Suprapubic skin (tissue), 4 donors: ENCODE results near the gene ITGA8. TPM values are rescaled to one million over a fixed set of nuclear protein-coding genes. Genes with fewer than 3 reads are reported as not detected.

ENCODE experiments used
- DNase-seq, 2 donors: peaks; one replicate each; pipeline ENCODE4 v3.0.0-alpha.2; 2019; ENCODE audit warnings: low spot score in 2 of 2
- H3K27ac ChIP-seq: fragments of 200-600 bp; sonication (generic); one replicate; pipeline ENCODE4 v1.5.1; 2019
- H3K27me3 ChIP-seq: fragments of 200-600 bp; sonication (generic); one replicate; pipeline ENCODE4 v1.5.1; 2019
- H3K36me3 ChIP-seq: fragments of 200-600 bp; sonication (generic); one replicate; pipeline ENCODE4 v1.5.1; 2019
- H3K4me1 ChIP-seq: fragments of 200-600 bp; sonication (generic); one replicate; pipeline ENCODE4 v1.5.1; 2019
- H3K4me3 ChIP-seq: fragments of 200-600 bp; sonication (generic); one replicate; pipeline ENCODE4 v1.5.1; 2019; ENCODE audit warnings: mild to moderate bottlenecking
- H3K9me3 ChIP-seq: fragments of 200-600 bp; sonication (generic); one replicate; pipeline ENCODE4 v1.5.1; 2019
- CTCF ChIP-seq, 2 donors: fragments of 200-600 bp in 1 of 2; fragments of 450-650 bp in 1 of 2; sonication (generic) in 1 of 2; IDR thresholded peaks; one replicate each; pipeline ENCODE4 v1.5.1; 2016 to 2019; ENCODE audit warnings: antibody characterized with exemption in 2 of 2, mild to moderate bottlenecking in 1 of 2, moderate library complexity in 1 of 2
- EP300 ChIP-seq: sonication (generic); formaldehyde crosslinking; IDR thresholded peaks from one replicate; pipeline ENCODE4 v1.6.1; 2017; ENCODE audit warnings: antibody characterized with exemption
- POLR2A ChIP-seq, 2 donors: fragments of 450-650 bp; IDR thresholded peaks; one replicate each; pipeline ENCODE4 v1.6.1; 2017; ENCODE audit warnings: antibody characterized with exemption in 2 of 2, mild to moderate bottlenecking in 2 of 2, moderate library complexity in 2 of 2
- POLR2AphosphoS5 ChIP-seq, 3 donors: sonication (generic); formaldehyde crosslinking; IDR thresholded peaks; one replicate each; pipeline ENCODE4 v1.6.1; 2017; ENCODE audit warnings: antibody characterized with exemption in 3 of 3
- WGBS: methylation state at CpG from one replicate; pipeline ENCODE4 v1.1.5; 2018; 5-methylcytosine and 5-hydroxymethylcytosine counted together
- total RNA-seq, 4 donors: library from RNA; depleted of rRNA; stranded (reverse); fragments of >200 nt; gene quantifications; one replicate each; pipeline ENCODE4 v1.1.0, GENCODE V29; 2016

ITGA8 gene
- total RNA-seq, 4 donors from 2014 or later, result 1.9 to 4.7 (median 2.5) TPM

DNA sequence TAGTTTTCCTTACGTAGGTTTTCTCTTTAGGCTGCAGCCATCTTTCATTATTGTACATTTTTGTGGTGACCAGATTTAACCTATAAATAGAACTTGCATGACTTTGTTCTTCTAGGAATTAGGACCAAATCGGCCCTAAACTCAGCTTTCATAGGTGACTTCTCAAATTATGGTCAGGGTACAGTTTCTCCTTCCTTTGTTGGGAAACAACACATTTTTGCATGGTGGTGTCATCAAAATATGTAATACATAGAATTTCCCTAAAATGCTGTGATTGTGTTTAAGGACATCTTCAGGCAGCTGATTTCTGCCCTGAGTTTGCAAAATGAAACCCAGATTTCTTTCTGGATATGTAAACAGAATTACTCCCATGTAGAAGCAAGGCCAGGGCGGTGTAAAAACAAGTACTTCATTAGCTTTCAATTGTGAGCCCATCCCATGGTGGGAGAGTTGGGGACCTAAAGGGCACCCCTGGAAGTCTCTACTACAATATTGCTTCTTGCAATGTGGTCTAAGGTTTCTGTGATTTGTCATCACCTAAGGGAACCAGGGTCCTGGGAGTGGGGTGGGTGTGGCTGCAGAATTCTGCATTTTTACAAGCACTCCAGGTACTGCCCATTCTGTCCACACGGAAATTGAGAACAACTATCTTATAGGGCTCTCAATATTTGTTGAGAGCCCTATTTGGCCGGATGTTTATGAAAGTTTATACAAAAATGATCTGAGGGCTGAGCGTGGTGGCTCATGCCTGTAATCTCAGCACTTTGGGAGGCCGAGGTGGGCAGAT is 227.7 kb downstream of the ITGA8 start:
- DNase-seq, result no peak
- 85% methylated on average over 7 of the region's 7 CpGs for WGBS
- TF ChIP-seq POLR2A (IDR thresholded peaks at IDR 0.05) (no peak), POLR2AphosphoS5 (IDR thresholded peaks at IDR 0.05) (no peak), EP300 (no peak), CTCF (IDR thresholded peaks at IDR 0.05) (no peak)
- Histone ChIP-seq H3K4me3 (no peak overlapping the region), H3K27ac (no peak overlapping the region), H3K9me3 (no peaks in the 10 kb centered on the region), H3K36me3 (no peaks in the 10 kb centered on the region), H3K27me3 (no peaks in the 10 kb centered on the region), H3K4me1 (no peaks in the 10 kb centered on the region)

- no peaks in the 10 kb centered on the region for H3K27me3 ChIP-seq
- H3K27ac ChIP-seq, result no peak overlapping the region
- no peak for DNase-seq
- no peak for TF ChIP-seq EP300
- no peak for TF ChIP-seq POLR2AphosphoS5 (IDR thresholded peaks at IDR 0.05)
- no peak for TF ChIP-seq POLR2A (IDR thresholded peaks at IDR 0.05)
- no peaks in the 10 kb centered on the region for H3K36me3 ChIP-seq
- no peak overlapping the region for H3K4me3 ChIP-seq
- no peaks in the 10 kb centered on the region for H3K4me1 ChIP-seq
- 95% methylated on average over 3 of the region's 3 CpGs for WGBS
- no peaks in the 10 kb centered on the region for H3K9me3 ChIP-seq
Observed at GRCh38 chr10:15489431-15489830, 230.3 kb downstream of the ITGA8 start.

DNA sequence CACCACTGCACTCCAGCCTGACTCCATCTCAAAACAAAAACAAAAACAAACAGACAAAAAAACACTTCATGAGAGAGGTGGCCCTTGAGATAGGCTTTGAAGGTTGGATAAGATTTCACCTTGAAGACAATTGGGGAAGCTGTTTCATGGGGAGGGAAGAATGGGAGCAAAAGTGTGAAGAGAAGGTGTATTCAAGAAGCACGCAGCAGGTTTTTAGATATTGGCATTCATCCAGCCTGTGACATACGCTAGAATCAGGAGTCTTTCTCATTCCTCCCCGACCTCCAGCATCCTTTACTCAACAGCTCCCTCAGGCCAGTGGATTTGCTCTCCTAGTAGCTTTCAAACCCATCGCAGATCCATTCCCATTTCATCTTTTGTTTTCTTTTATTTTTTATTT is 232.3 kb downstream of the ITGA8 start:
- Histone ChIP-seq H3K4me1 (no peaks in the 10 kb centered on the region), H3K27me3 (no peaks in the 10 kb centered on the region), H3K4me3 (no peak overlapping the region), H3K9me3 (no peaks in the 10 kb centered on the region), H3K36me3 (no peaks in the 10 kb centered on the region), H3K27ac (no peak overlapping the region)
- TF ChIP-seq POLR2A (IDR thresholded peaks at IDR 0.05) (no peak), EP300 (no peak), POLR2AphosphoS5 (IDR thresholded peaks at IDR 0.05) (no peak), CTCF (IDR thresholded peaks at IDR 0.05) (no peak)
- WGBS, result 65% methylated on average over 4 of the region's 4 CpGs
- DNase-seq, result no peak

DNA sequence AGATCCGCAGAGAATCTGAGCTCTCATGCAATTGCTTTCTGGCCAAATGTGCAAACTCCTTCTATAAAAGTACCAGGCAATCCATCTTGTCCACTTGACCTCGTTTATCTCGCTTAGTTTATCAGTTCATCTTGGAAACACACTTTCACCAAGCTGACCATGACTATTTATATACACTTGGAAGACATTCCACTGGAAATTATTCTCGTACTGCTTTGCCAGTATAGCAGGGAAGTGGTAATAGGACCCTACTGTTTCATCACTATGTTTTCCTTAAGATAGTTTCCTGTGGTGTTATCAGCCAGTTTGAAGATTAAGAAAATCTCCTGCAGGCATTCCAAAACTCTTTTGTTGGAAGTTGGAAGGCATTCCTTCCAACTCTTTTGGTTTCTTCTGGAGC is 233.3 kb downstream of the ITGA8 start:
- Histone ChIP-seq H3K27me3 (no peaks in the 10 kb centered on the region), H3K27ac (no peak overlapping the region), H3K4me1 (no peaks in the 10 kb centered on the region), H3K9me3 (no peaks in the 10 kb centered on the region), H3K4me3 (no peak overlapping the region), H3K36me3 (no peaks in the 10 kb centered on the region)
- no peak for DNase-seq
- 39% methylated on average over 4 of the region's 4 CpGs for WGBS
- TF ChIP-seq POLR2AphosphoS5 (IDR thresholded peaks at IDR 0.05), result no peak
- TF ChIP-seq POLR2A (IDR thresholded peaks at IDR 0.05), result no peak
- no peak for TF ChIP-seq CTCF (IDR thresholded peaks at IDR 0.05)
- no peak for TF ChIP-seq EP300

DNA sequence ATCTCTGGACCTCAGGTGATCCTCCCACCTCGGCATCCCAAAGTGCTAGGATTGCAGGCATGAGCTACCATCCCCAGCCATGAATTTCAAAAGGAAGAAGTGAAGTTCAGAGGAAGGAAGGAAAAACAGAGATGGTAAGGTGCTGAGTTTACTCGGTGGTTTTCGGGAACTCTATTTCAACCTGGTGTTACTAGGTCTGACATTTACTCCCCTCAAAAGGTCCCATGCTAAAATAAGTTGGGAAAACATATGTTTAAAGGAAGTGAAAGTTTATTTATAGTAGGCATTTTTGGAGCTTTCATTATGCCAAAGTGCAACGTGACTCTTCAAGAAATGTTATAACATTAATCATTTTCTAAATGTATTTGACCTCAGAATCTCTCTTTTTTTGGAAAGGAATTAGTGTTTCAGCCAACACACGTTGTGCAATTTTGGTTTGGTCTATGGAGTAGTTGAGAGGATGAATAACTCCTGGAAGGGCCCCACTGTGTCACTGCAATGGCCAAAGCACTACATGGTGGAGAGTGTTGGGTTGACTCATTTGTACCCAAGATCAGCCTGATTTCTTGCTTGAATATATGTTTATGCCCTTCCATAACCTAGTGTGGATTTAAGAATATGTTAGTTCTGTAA is 233.9 kb downstream of the ITGA8 start:
- TF ChIP-seq CTCF (IDR thresholded peaks at IDR 0.05) (no peak), POLR2A (IDR thresholded peaks at IDR 0.05) (no peak), EP300 (no peak), POLR2AphosphoS5 (IDR thresholded peaks at IDR 0.05) (no peak)
- H3K4me3 ChIP-seq, result no peak overlapping the region
- no peak for DNase-seq

More for the DNA sequence above, 233.9 kb downstream of the ITGA8 start:
- WGBS, result 63% methylated on average over 5 of the region's 5 CpGs
- Histone ChIP-seq H3K27ac (no peak overlapping the region), H3K4me1 (no peaks in the 10 kb centered on the region), H3K36me3 (no peaks in the 10 kb centered on the region), H3K9me3 (no peaks in the 10 kb centered on the region), H3K27me3 (no peaks in the 10 kb centered on the region)
